ENCODE results near the gene SAV1. TPM values are rescaled to one million over a fixed set of nuclear protein-coding genes. Genes with fewer than 3 reads are reported as not detected.

SAV1 gene
- total RNA-seq, 1 experiment from 2014 or later, result 37.1 TPM

DNA sequence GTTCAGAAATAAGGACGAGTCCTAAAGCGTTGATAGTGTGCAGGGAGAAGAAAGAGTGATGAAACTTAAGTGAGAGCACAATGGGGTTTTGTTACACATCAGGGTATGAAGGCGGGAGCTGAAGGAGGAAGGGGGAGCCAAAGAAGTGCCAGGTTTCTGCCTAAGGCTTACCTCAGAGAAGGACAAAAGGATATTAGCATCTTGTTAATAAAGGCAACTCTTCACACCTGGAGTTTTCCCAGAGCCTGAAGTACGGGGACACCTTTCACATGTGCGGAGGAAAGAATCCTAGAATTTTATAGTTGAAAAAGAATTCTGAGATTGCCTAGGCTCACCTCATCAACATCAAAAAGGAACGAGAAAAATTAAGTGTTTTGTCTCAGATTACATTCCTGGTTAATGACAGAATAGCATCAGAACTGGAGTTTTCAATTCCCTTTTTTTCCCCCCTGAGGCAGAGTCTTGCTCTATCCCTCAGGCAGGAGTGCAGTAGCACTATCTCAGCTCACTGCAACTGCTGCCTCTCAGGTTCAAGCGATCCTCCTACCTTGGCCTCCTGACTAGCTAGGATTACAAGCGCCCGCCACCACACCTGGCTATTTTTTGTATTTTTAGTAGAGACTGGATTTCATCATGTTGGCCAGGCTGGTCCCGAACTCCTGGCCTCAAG lies 2.2 kb upstream of the SAV1 start:
- no peaks in the 10 kb centered on the region for H3K36me3 ChIP-seq (ENCODE audit: low read depth)
- intact Hi-C loops (cut with micrococcal nuclease; ENCODE audit: unreplicated experiment), result no loop called here
- POLR2A ChIA-PET (ENCODE audit: unreplicated experiment), result interaction anchor here (0.6 kb wide), 1 partner anchor 27 kb away, joined by 4 read pairs; no protein-coding TSS in a partner anchor
- H3K27ac ChIP-seq, result no peak overlapping the region
- H3F3A ChIP-seq (ENCODE audit: insufficient read depth, low read depth), result peaks cover 17% of the 10 kb centered on the region; the same call in 1 of the 2 replicates
- H4K20me1 ChIP-seq (ENCODE audit: insufficient read depth), result no peaks in the 10 kb centered on the region; the same call in 1 of the 2 replicates
- no peak for DNase-seq
- no peak overlapping the region for H3K4me3 ChIP-seq
- no peaks in the 10 kb centered on the region for H3K27me3 ChIP-seq (ENCODE audit: insufficient read depth, low read depth)
- peaks cover 25% of the 10 kb centered on the region for H3K79me2 ChIP-seq (ENCODE audit: low read depth)
- H3K4me1 ChIP-seq (replicated peaks; ENCODE audit: insufficient read depth), result peaks cover 27% of the 10 kb centered on the region
- no peaks in the 10 kb centered on the region for H3K9me2 ChIP-seq (ENCODE audit: insufficient read depth)
- no peak overlapping the region for H2AFZ ChIP-seq
- H3K9me3 ChIP-seq (ENCODE audit: insufficient read depth, low read depth), result no peaks in the 10 kb centered on the region
- TF ChIP-seq, protein P1, sequence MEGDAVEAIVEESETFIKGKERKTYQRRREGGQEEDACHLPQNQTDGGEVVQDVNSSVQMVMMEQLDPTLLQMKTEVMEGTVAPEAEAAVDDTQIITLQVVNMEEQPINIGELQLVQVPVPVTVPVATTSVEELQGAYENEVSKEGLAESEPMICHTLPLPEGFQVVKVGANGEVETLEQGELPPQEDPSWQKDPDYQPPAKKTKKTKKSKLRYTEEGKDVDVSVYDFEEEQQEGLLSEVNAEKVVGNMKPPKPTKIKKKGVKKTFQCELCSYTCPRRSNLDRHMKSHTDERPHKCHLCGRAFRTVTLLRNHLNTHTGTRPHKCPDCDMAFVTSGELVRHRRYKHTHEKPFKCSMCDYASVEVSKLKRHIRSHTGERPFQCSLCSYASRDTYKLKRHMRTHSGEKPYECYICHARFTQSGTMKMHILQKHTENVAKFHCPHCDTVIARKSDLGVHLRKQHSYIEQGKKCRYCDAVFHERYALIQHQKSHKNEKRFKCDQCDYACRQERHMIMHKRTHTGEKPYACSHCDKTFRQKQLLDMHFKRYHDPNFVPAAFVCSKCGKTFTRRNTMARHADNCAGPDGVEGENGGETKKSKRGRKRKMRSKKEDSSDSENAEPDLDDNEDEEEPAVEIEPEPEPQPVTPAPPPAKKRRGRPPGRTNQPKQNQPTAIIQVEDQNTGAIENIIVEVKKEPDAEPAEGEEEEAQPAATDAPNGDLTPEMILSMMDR (conservative IDR thresholded peaks at IDR 0.05), result no peak
- TF ChIP-seq EZH2 (IDR thresholded peaks at IDR 0.05; ENCODE audit: low read depth), result no peak
- no peak overlapping the region for H3K4me2 ChIP-seq
- no TSS peak for BruUV-seq (replicated peaks)
- CTCF ChIA-PET, result no interaction called here

DNA sequence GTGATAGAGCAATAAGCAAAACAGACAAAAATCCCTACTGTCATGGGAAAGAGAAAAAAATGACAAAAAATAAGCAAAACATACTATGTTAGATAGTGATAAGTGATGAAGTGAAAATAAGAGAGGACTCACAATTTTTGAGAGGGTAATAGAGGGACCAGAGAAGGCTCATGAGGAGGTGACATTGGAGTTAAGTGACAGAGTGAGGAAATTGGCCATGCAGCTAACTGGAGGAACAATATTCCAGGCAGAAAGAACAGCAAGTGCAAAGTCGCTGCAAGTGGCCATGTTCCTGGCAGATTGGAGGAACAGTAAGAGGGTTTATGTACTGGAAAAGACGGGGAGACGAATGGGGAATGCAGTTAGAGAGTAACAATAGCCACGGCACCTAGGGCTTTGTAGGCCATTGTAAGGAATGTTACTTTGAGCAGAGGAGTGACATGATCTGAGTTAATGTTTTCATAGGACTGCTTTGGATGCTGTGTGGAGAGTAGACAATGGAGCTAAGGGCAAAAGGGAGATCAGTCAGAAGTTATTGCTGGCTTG lies 1.4 kb upstream of the SAV1 start:
- Histone ChIP-seq H3K27ac (no peak overlapping the region), H3K36me3 (ENCODE audit: low read depth) (0 out of 2 replicates have a peak, but pooled peaks cover 3% of the 10 kb centered on the region), H3F3A (ENCODE audit: insufficient read depth, low read depth) (peaks cover 17% of the 10 kb centered on the region; the same call in 1 of the 2 replicates), H3K4me1 (replicated peaks; ENCODE audit: insufficient read depth) (peaks cover 23% of the 10 kb centered on the region), H4K20me1 (ENCODE audit: insufficient read depth) (no peaks in the 10 kb centered on the region; the same call in 1 of the 2 replicates), H3K9me2 (ENCODE audit: insufficient read depth) (no peaks in the 10 kb centered on the region), H3K4me3 (no peak overlapping the region; the same call in 1 of the 2 replicates), H3K79me2 (ENCODE audit: low read depth) (peaks cover 31% of the 10 kb centered on the region), H3K4me2 (peak overlapping the region; percentile 95), H3K9me3 (ENCODE audit: insufficient read depth, low read depth) (no peaks in the 10 kb centered on the region), H3K27me3 (ENCODE audit: insufficient read depth, low read depth) (no peaks in the 10 kb centered on the region), H2AFZ (0 out of 2 replicates have a peak overlapping the region, but pooled peaks have one; percentile 97)
- no TSS peak for BruUV-seq (replicated peaks)
- TF ChIP-seq, protein P1 (conservative IDR thresholded peaks at IDR 0.05), result no peak
- no peak for DNase-seq
- intact Hi-C loops (cut with micrococcal nuclease; ENCODE audit: unreplicated experiment), result no loop called here
- ChIA-PET POLR2A (ENCODE audit: unreplicated experiment) (interaction anchor here (0.6 kb wide), 1 partner anchor 26 kb away, joined by 4 read pairs; no protein-coding TSS in a partner anchor), CTCF (no interaction called here)

DNA sequence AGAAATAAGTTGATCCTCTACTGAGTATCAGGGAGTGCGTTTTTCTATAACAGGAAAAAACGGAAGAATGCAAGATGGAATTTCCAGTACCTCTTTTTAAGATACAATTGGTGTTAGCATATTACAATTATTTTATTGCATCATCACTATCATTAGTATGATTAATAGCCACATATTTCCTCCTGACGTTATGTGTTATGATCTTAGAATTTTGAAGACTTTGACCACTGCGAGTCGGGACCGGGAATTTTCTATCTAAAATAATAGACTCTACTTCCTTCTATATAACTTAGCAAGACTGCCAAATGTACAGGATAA lies 679 bp upstream of the SAV1 start:
- H3K9me2 ChIP-seq (ENCODE audit: insufficient read depth), result no peaks in the 10 kb centered on the region
- H3K4me1 ChIP-seq (replicated peaks; ENCODE audit: insufficient read depth), result peaks cover 23% of the 10 kb centered on the region
- peak overlapping the region; percentile 80 for H3K27ac ChIP-seq
- H2AFZ ChIP-seq, result peak overlapping the region; percentile 97
- peaks cover 7% of the 10 kb centered on the region for H3K36me3 ChIP-seq (ENCODE audit: low read depth)
- ChIA-PET CTCF (no interaction called here), POLR2A (ENCODE audit: unreplicated experiment) (interaction anchor here (0.6 kb wide), 2 partner anchors 57 to 72 kb away, joined by 5 to 10 read pairs; no protein-coding TSS in a partner anchor)
- H3K79me2 ChIP-seq (ENCODE audit: low read depth), result peaks cover 38% of the 10 kb centered on the region
- no peaks in the 10 kb centered on the region for H3K9me3 ChIP-seq (ENCODE audit: insufficient read depth, low read depth)
- H3F3A ChIP-seq (ENCODE audit: insufficient read depth, low read depth), result peaks cover 17% of the 10 kb centered on the region; the same call in 1 of the 2 replicates
- no peak for DNase-seq
- TF ChIP-seq EZH2 (IDR thresholded peaks at IDR 0.05; ENCODE audit: low read depth), result no peak
- TF ChIP-seq, protein P1 (conservative IDR thresholded peaks at IDR 0.05), result no peak
- intact Hi-C loops (cut with micrococcal nuclease; ENCODE audit: unreplicated experiment), result no loop called here
- H3K4me2 ChIP-seq, result peak overlapping the region; percentile 95
- H4K20me1 ChIP-seq (ENCODE audit: insufficient read depth), result no peaks in the 10 kb centered on the region; the same call in 1 of the 2 replicates
- peak overlapping the region; percentile 99 for H3K4me3 ChIP-seq
- no TSS peak for BruUV-seq (replicated peaks)
- no peaks in the 10 kb centered on the region for H3K27me3 ChIP-seq (ENCODE audit: insufficient read depth, low read depth)
